SJCRH30 (cell line): ENCODE results near the gene TREH. TPM values are rescaled to one million over a fixed set of nuclear protein-coding genes. Genes with fewer than 3 reads are reported as not detected.
"Not testable (repeated sequence)": the region's sequence is repeated elsewhere in the genome, so short reads cannot be mapped to it uniquely, and the experiment has no call there.

Source experiments
- DNase-seq, 2 experiments: peaks; one replicate each; pipeline ENCODE4 v3.0.0-alpha.2; 2015 to 2020
- H3K27ac ChIP-seq: fragments of 250-450 bp; sonication (Bioruptor Pico); 2 replicates; pipeline ENCODE4 v1.5.1; 2020; ENCODE audit warnings: mild to moderate bottlenecking, moderate library complexity
- H3K27me3 ChIP-seq: fragments of 250-450 bp; sonication (Bioruptor Pico); 2 replicates; pipeline ENCODE4 v1.5.1; 2020; ENCODE audit warnings: mild to moderate bottlenecking, moderate library complexity
- H3K36me3 ChIP-seq: fragments of 250-450 bp; sonication (Bioruptor Pico); 2 replicates; pipeline ENCODE4 v1.5.1; 2020; ENCODE audit warnings: mild to moderate bottlenecking, moderate library complexity
- H3K4me1 ChIP-seq: fragments of 250-450 bp; sonication (Bioruptor Pico); 2 replicates; pipeline ENCODE4 v1.5.1; 2020; ENCODE audit warnings: mild to moderate bottlenecking, moderate library complexity
- H3K4me3 ChIP-seq: fragments of 250-450 bp; sonication (Bioruptor Pico); 2 replicates; pipeline ENCODE4 v1.5.1; 2020; ENCODE audit warnings: mild to moderate bottlenecking, moderate library complexity
- H3K9me3 ChIP-seq: fragments of 250-450 bp; sonication (Bioruptor Pico); replicated peaks from 2 replicates; pipeline ENCODE4 v1.5.1; 2020; ENCODE audit warnings: mild to moderate bottlenecking, moderate library complexity
- total RNA-seq: library from RNA; depleted of rRNA; stranded (reverse); fragments of >200 nt; shearing (Covaris generic); gene quantifications from 2 replicates; pipeline ENCODE4 v1.2.3, GENCODE V29; 2014; rRNA removed

Gene TREH
- total RNA-seq, 1 experiment from 2014 or later: not detected

- H3K9me3 ChIP-seq: no peaks in the 10 kb centered on the region
- no peaks in the 10 kb centered on the region for H3K36me3 ChIP-seq
- peaks cover 19% of the 10 kb centered on the region for H3K4me1 ChIP-seq
- no peak overlapping the region for H3K4me3 ChIP-seq
- H3K27me3 ChIP-seq: no peaks in the 10 kb centered on the region
- H3K27ac ChIP-seq: no peak overlapping the region
- peak in 1 of 2 experiments; percentile 17 for DNase-seq
Measured at GRCh38 chr11:118615282-118615975, 64.0 kb downstream of the TREH start.

- H3K36me3 ChIP-seq: no peaks in the 10 kb centered on the region
- H3K27me3 ChIP-seq: no peaks in the 10 kb centered on the region
- no peak overlapping the region for H3K27ac ChIP-seq
- H3K4me3 ChIP-seq: no peak overlapping the region
- no peaks in the 10 kb centered on the region for H3K9me3 ChIP-seq
- DNase-seq: no peak
- peaks cover 16% of the 10 kb centered on the region for H3K4me1 ChIP-seq
Measured at GRCh38 chr11:118614511-118614910, 64.9 kb downstream of the TREH start.

GRCh38 chr11:118612378-118612777 lies 67.1 kb downstream of the TREH start:
- Histone ChIP-seq H3K4me3 (no peak overlapping the region), H3K4me1 (peaks cover 6% of the 10 kb centered on the region; the same call in 1 of the 2 replicates), H3K27me3 (no peaks in the 10 kb centered on the region), H3K27ac (no peak overlapping the region), H3K36me3 (no peaks in the 10 kb centered on the region), H3K9me3 (no peaks in the 10 kb centered on the region)
- no peak for DNase-seq

GRCh38 chr11:118611433-118611795 lies 68.0 kb downstream of the TREH start:
- H3K4me3 ChIP-seq, H3K27ac ChIP-seq, H3K36me3 ChIP-seq, H3K27me3 ChIP-seq, DNase-seq, H3K4me1 ChIP-seq, H3K9me3 ChIP-seq: not testable (repeated sequence)

- DNase-seq: no peak
- Histone ChIP-seq H3K27me3 (no peaks in the 10 kb centered on the region), H3K9me3 (no peaks in the 10 kb centered on the region), H3K4me3 (no peak overlapping the region), H3K4me1 (peaks cover 6% of the 10 kb centered on the region; the same call in 1 of the 2 replicates), H3K36me3 (no peaks in the 10 kb centered on the region), H3K27ac (no peak overlapping the region)
Measured at GRCh38 chr11:118610773-118611432, 68.5 kb downstream of the TREH start.

GRCh38 chr11:118610225-118610772 lies 69.2 kb downstream of the TREH start:
- H3K27me3 ChIP-seq: no peaks in the 10 kb centered on the region
- H3K27ac ChIP-seq: no peak overlapping the region
- no peak overlapping the region for H3K4me3 ChIP-seq
- no peak for DNase-seq
- H3K4me1 ChIP-seq: peaks cover 2% of the 10 kb centered on the region; the same call in 1 of the 2 replicates
- no peaks in the 10 kb centered on the region for H3K9me3 ChIP-seq
- no peaks in the 10 kb centered on the region for H3K36me3 ChIP-seq

GRCh38 chr11:118609380-118610224 lies 69.8 kb downstream of the TREH start:
- no peaks in the 10 kb centered on the region for H3K9me3 ChIP-seq
- no peak for DNase-seq
- no peak overlapping the region for H3K27ac ChIP-seq
- H3K36me3 ChIP-seq: no peaks in the 10 kb centered on the region
- H3K27me3 ChIP-seq: no peaks in the 10 kb centered on the region
- no peaks in the 10 kb centered on the region for H3K4me1 ChIP-seq
- H3K4me3 ChIP-seq: no peak overlapping the region

GRCh38 chr11:118608360-118609227 lies 70.9 kb downstream of the TREH start:
- Histone ChIP-seq H3K27me3 (no peaks in the 10 kb centered on the region), H3K9me3 (no peaks in the 10 kb centered on the region), H3K27ac (peak overlapping the region; percentile 56), H3K36me3 (no peaks in the 10 kb centered on the region), H3K4me3 (peak overlapping the region; percentile 67), H3K4me1 (no peaks in the 10 kb centered on the region)
- DNase-seq: peak; percentile 57 to 58

- Histone ChIP-seq H3K9me3 (no peaks in the 10 kb centered on the region), H3K27me3 (no peaks in the 10 kb centered on the region), H3K27ac (peak within 1 kb of the TSS; percentile 56), H3K36me3 (no peaks in the 10 kb centered on the region), H3K4me3 (peak within 1 kb of the TSS; percentile 67), H3K4me1 (no peaks in the 10 kb centered on the region)
- peak; percentile 71 to 74 for DNase-seq
Measured at GRCh38 chr11:118607401-118608359, 71.8 kb downstream of the TREH start, which contains the start of gene PHLDB1. Gene PHLDB1, plus strand, starts transcription at chr11:118607615. Its CDS starts 6,222 bp downstream, at chr11:118613837.

Other genes starting within 250 kb of the TREH start
- gene KMT2A, start 243.2 kb downstream of the TREH start, total RNA-seq: 32.3 and 33.2 TPM in 2 replicates
- 0.47 TPM in 1 of 2 replicates, not detected in the other for gene TTC36, start 152.2 kb downstream of the TREH start, total RNA-seq
- 8.5 and 8.7 TPM in 2 replicates for gene TMEM25, start 148.5 kb downstream of the TREH start, total RNA-seq
- gene IFT46, start 113.7 kb downstream of the TREH start, total RNA-seq: 16.0 and 17.2 TPM in 2 replicates
- 135 and 143 TPM in 2 replicates for gene ARCN1, start 107.2 kb downstream of the TREH start, total RNA-seq
- gene PHLDB1, start 72.0 kb downstream of the TREH start, total RNA-seq: 19.1 and 21.6 TPM in 2 replicates
- 80.1 and 81.7 TPM in 2 replicates for gene DDX6, start 111.5 kb upstream of the TREH start, total RNA-seq
- not detected in 2 replicates for gene CXCR5, start 204.2 kb upstream of the TREH start, total RNA-seq
- 2.2 and 4.3 TPM in 2 replicates for gene BCL9L, start 246.3 kb upstream of the TREH start, total RNA-seq